Breast epithelium (tissue), 3 donors: ENCODE results near the gene METTL6.

Experiments
- CTCF ChIP-seq, 3 donors: fragments of 450-650 bp; IDR thresholded peaks; one replicate each; pipeline ENCODE4 v1.5.1; 2016 to 2017; ENCODE audit warnings: antibody characterized with exemption in 3 of 3, mild to moderate bottlenecking in 3 of 3, moderate library complexity in 3 of 3
- POLR2A ChIP-seq: fragments of 450-650 bp; IDR thresholded peaks from one replicate; pipeline ENCODE4 v1.6.1; 2016; ENCODE audit warnings: antibody characterized with exemption, mild to moderate bottlenecking, moderate library complexity

DNA sequence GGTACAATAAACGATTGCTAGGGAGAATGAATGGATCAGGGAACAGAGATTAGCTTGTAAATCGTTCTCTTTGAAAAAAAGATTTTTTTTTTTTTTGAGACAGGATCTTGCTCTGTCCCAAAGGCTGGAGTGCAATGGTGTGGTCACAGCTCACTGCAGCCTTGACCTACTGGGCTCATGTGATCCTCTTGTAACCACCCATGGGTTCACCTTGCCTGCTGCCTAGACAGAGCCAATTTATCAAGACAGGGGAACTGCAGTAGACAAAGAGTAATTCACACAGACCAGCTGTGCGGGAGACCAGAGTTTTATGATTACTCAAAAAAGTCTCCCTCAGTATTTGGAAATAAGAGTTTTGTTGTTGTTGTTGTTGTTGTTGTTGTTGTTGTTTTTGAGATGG is 39.6 kb downstream of the METTL6 start:
- TF ChIP-seq CTCF (IDR thresholded peaks at IDR 0.05): no peak
- no peak for TF ChIP-seq POLR2A
